Peyer's patch (tissue), 4 donors: ENCODE measurements around the gene PEA15.

Source experiments
- CTCF ChIP-seq, 6 experiments: fragments of 450-650 bp in 4 of 6; fragments of 200-600 bp in 2 of 6; sonication (generic) in 1 of 6; IDR thresholded peaks; one replicate each; pipeline ENCODE4 v1.5.1; 2017 to 2019; ENCODE audit warnings: antibody characterized with exemption in 6 of 6, mild to moderate bottlenecking in 3 of 6, moderate library complexity in 1 of 6
- POLR2A ChIP-seq, 2 donors: fragments of 450-650 bp; IDR thresholded peaks; one replicate each; pipeline ENCODE4 v1.5.1; 2017; ENCODE audit warnings: antibody characterized with exemption in 2 of 2, mild to moderate bottlenecking in 2 of 2, moderate library complexity in 2 of 2

- TF ChIP-seq POLR2A (IDR thresholded peaks at IDR 0.05): no peak
- no peak for TF ChIP-seq CTCF (IDR thresholded peaks at IDR 0.05)
These were observed 48.0 kb upstream of the PEA15 start for GRCh38 chr1:160157174-160157573.
